IMR-90 (cell line): ENCODE measurements around the gene NEGR1. TPM values are rescaled to one million over a fixed set of nuclear protein-coding genes. Genes with fewer than 3 reads are reported as not detected.

ENCODE experiments used
- ATAC-seq: fragments of 200-7000 bp; cut with Tn5 transposase; 2 replicates; pipeline ENCODE4 v1.9.1; 2020; ENCODE audit warnings: low read depth, mild to moderate bottlenecking, moderate library complexity
- BruUV-seq: library from RNA; stranded (reverse); fragments of 400-500 nt; replicated peaks from 2 replicates; lab custom pipeline; 2021; lab: Mats Ljungman, UMichigan
- CTCF ChIA-PET: fragments of 300-600 bp; formaldehyde crosslinking; extraction: SDS; loops from one replicate; lab custom pipeline; 2021; ENCODE audit warnings: antibody characterized with exemption; lab: Yijun Ruan, JAX
- POLR2A ChIA-PET: fragments of 300-600 bp; sonication (Branson Sonifier 250); formaldehyde crosslinking; loops from one replicate; lab custom pipeline; 2022; ENCODE audit warnings: antibody characterized with exemption; ENCODE audit not compliant: unreplicated experiment; lab: Charles Lee
- DNase-seq: peaks from one replicate; pipeline ENCODE4 v3.0.0; 2013
- H2AFZ ChIP-seq: replicated peaks from 2 replicates; pipeline ENCODE3; 2013; ENCODE audit warnings: low read length, mild to moderate bottlenecking; ENCODE audit not compliant: poor library complexity
- H2AK5ac ChIP-seq: 2 replicates; pipeline ENCODE4 v1.6.1; 2013; ENCODE audit warnings: low read depth, low read length, inconsistent platforms
- H2AK9ac ChIP-seq: replicated peaks from 2 replicates; pipeline ENCODE3; 2013; ENCODE audit warnings: mild to moderate bottlenecking, low read depth, low read length, moderate library complexity; ENCODE audit not compliant: poor library complexity
- H2BK120ac ChIP-seq: 2 replicates; pipeline ENCODE4 v1.6.1; 2013; ENCODE audit warnings: low read depth, low read length, inconsistent platforms
- H2BK15ac ChIP-seq: 3 replicates; pipeline ENCODE4 v1.6.1; 2013; ENCODE audit warnings: low read depth, low read length, inconsistent platforms
- H2BK20ac ChIP-seq: 2 replicates; pipeline ENCODE4 v1.6.1; 2013; ENCODE audit warnings: low read depth, mild to moderate bottlenecking, inconsistent platforms, low read length, moderate library complexity
- H2BK5ac ChIP-seq: 2 replicates; pipeline ENCODE4 v1.6.1; 2013; ENCODE audit warnings: mild to moderate bottlenecking, low read depth, low read length, inconsistent platforms; ENCODE audit not compliant: poor library complexity, severe bottlenecking
- H3K14ac ChIP-seq: replicated peaks from 2 replicates; pipeline ENCODE4 v1.6.1; 2013; ENCODE audit warnings: low read depth, low read length, inconsistent platforms
- H3K18ac ChIP-seq: 2 replicates; pipeline ENCODE4 v1.6.1; 2013; ENCODE audit warnings: low read depth, low read length, control low read depth
- H3K23ac ChIP-seq: 2 replicates; pipeline ENCODE4 v1.6.1; 2013; ENCODE audit warnings: low read depth, low read length, inconsistent platforms
- H3K27ac ChIP-seq: 2 replicates; pipeline ENCODE4 v1.5.1; 2013; ENCODE audit warnings: mild to moderate bottlenecking, control low read depth, low read length; ENCODE audit not compliant: insufficient read depth
- H3K27me3 ChIP-seq: 2 replicates; pipeline ENCODE4 v1.6.1; 2013; ENCODE audit warnings: low read length; ENCODE audit not compliant: control insufficient read depth, insufficient read depth
- H3K36me3 ChIP-seq: 2 replicates; pipeline ENCODE4 v1.6.1; 2013; ENCODE audit warnings: low read length, mixed read lengths; ENCODE audit not compliant: control insufficient read depth, insufficient read depth
- H3K4ac ChIP-seq: 2 replicates; pipeline ENCODE4 v1.6.1; 2013; ENCODE audit warnings: low read depth, low read length, inconsistent platforms
- H3K4me1 ChIP-seq: 2 replicates; pipeline ENCODE4 v1.6.1; 2013; ENCODE audit warnings: low read length, mixed read lengths; ENCODE audit not compliant: control insufficient read depth, insufficient read depth
- H3K4me2 ChIP-seq: 2 replicates; pipeline ENCODE4 v1.6.1; 2013; ENCODE audit warnings: low read depth, mild to moderate bottlenecking, control low read depth, low read length, moderate library complexity
- H3K4me3 ChIP-seq: 2 replicates; pipeline ENCODE4 v1.5.1; 2013; ENCODE audit warnings: low read depth, mild to moderate bottlenecking, control low read depth, low read length, moderate library complexity; ENCODE audit not compliant: insufficient read depth
- H3K56ac ChIP-seq: 2 replicates; pipeline ENCODE4 v1.6.1; 2013; ENCODE audit warnings: low read length, inconsistent platforms; ENCODE audit not compliant: insufficient read depth; ENCODE audit errors: extremely low read depth
- H3K79me1 ChIP-seq, 2 experiments: 2 replicates each; pipeline ENCODE4 v1.6.1; 2013; ENCODE audit warnings: low read length in 2 of 2, inconsistent platforms in 1 of 2, low read depth in 1 of 2
- H3K9ac ChIP-seq: 2 replicates; pipeline ENCODE4 v1.6.1; 2013; ENCODE audit warnings: low read depth, low read length, control low read depth
- H3K9me1 ChIP-seq: 2 replicates; pipeline ENCODE4 v1.6.1; 2013; ENCODE audit warnings: low read length, inconsistent platforms; ENCODE audit not compliant: insufficient read depth
- H3K9me3 ChIP-seq: 2 replicates; pipeline ENCODE4 v1.6.1; 2013; ENCODE audit warnings: low read length; ENCODE audit not compliant: control insufficient read depth, insufficient read depth
- H4K20me1 ChIP-seq: 2 replicates; pipeline ENCODE4 v1.6.1; 2013; ENCODE audit warnings: low read length, inconsistent platforms; ENCODE audit not compliant: insufficient read depth
- H4K5ac ChIP-seq: 2 replicates; pipeline ENCODE4 v1.6.1; 2013; ENCODE audit warnings: mild to moderate bottlenecking, low read depth, low read length, control low read depth
- H4K8ac ChIP-seq, 2 experiments: 2 replicates each; pipeline ENCODE4 v1.6.1; 2013; ENCODE audit warnings: low read depth in 2 of 2, low read length in 2 of 2, control low read depth in 1 of 2, inconsistent platforms in 1 of 2
- H4K91ac ChIP-seq: 2 replicates; pipeline ENCODE4 v1.6.1; 2013; ENCODE audit warnings: low read depth, low read length, inconsistent platforms; ENCODE audit not compliant: insufficient read depth
- CEBPB ChIP-seq: IDR thresholded peaks from 2 replicates; pipeline ENCODE4 v1.6.1; 2012; ENCODE audit warnings: low read depth, low read length, improper control_type of control experiment
- CHD1 ChIP-seq: IDR thresholded peaks from 2 replicates; pipeline ENCODE4 v1.6.1; 2012; ENCODE audit warnings: low read depth, low read length, improper control_type of control experiment
- MAFK ChIP-seq: IDR thresholded peaks from 2 replicates; pipeline ENCODE4 v1.6.1; 2012; ENCODE audit warnings: low read depth, low read length, improper control_type of control experiment
- POLR2A ChIP-seq: IDR thresholded peaks from 2 replicates; pipeline ENCODE4 v1.6.1; 2012; ENCODE audit warnings: mild to moderate bottlenecking, low read depth, low read length
- RCOR1 ChIP-seq: IDR thresholded peaks from 2 replicates; pipeline ENCODE4 v1.6.1; 2012; ENCODE audit warnings: mild to moderate bottlenecking, low read length, improper control_type of control experiment; ENCODE audit not compliant: insufficient replicate concordance
- RFX5 ChIP-seq: IDR thresholded peaks from 2 replicates; pipeline ENCODE4 v1.8.0; 2012; ENCODE audit warnings: low read depth, mild to moderate bottlenecking, low read length, moderate library complexity
- SMC3 ChIP-seq: fragments of 150-350 bp; IDR thresholded peaks from 2 replicates; pipeline ENCODE4 v1.6.1; 2016; ENCODE audit warnings: low read depth, mild to moderate bottlenecking, antibody characterized with exemption, low read length, moderate library complexity
- dilution Hi-C: fragments of 300-500 bp; cut with HindIII; formaldehyde crosslinking; loops from one replicate; pipeline ENCODE4 v1.14.3; 2018; ENCODE audit warnings: low sequenced_read_pairs; ENCODE audit not compliant: unreplicated experiment
- in situ Hi-C: fragments of 300-500 bp; cut with MboI; formaldehyde crosslinking; loops from 3 replicates; pipeline ENCODE4 v1.14.3; 2019; ENCODE audit warnings: low sequenced_read_pairs, inconsistent platforms, mixed read lengths
- intact Hi-C: fragments of 100-400 bp; cut with micrococcal nuclease; formaldehyde crosslinking; loops from 2 replicates; pipeline ENCODE4 v1.10.0; 2022
- polyA plus RNA-seq, 3 experiments: library from polyadenylated mRNA; depleted of rRNA; stranded (reverse); fragments of >200 nt; gene quantifications; 2 replicates each; pipeline ENCODE4 v1.2.3, GENCODE V29; 2012; ENCODE audit warnings: low replicate concordance in 1 of 3
- total RNA-seq: library from RNA; depleted of rRNA; stranded (reverse); fragments of >200 nt; gene quantifications from 2 replicates; pipeline ENCODE4 v1.2.3, GENCODE V29; 2012
- TF ChIP-seq, protein P1 (sequence below): fragments of 150-350 bp; IDR thresholded peaks from 2 replicates; pipeline ENCODE4 v1.6.1; 2016; ENCODE audit warnings: low read depth, mild to moderate bottlenecking, low read length, moderate library complexity, borderline replicate concordance

Gene NEGR1
- total and polyA plus RNA-seq, 2 of the 4 experiments (the other 2 are of a cell fraction): 5.1 to 9.1 TPM

DNA sequence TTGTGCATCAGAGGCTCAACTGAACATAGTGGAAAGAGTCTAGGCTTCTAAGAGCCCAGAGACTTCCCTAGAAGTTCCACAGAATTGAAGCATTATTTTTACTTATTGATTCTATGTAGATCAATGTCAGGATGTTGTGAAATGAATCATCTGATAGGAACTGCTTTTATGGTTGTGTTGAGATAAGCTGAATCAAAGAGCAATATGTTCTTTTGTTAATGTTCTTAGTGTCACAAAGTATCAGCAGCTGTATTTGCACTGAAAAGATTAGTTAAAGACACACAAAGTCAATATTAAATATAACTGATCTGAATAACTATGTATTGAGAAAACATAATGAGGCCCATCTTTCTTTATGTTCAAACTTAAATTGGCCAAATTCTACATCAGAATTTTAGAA, 770.8 kb downstream of the NEGR1 start:
- H4K91ac ChIP-seq: no peak overlapping the region
- no peak for TF ChIP-seq CEBPB
- no peak for TF ChIP-seq RFX5
- no peak for TF ChIP-seq MAFK
- TF ChIP-seq, protein P1, sequence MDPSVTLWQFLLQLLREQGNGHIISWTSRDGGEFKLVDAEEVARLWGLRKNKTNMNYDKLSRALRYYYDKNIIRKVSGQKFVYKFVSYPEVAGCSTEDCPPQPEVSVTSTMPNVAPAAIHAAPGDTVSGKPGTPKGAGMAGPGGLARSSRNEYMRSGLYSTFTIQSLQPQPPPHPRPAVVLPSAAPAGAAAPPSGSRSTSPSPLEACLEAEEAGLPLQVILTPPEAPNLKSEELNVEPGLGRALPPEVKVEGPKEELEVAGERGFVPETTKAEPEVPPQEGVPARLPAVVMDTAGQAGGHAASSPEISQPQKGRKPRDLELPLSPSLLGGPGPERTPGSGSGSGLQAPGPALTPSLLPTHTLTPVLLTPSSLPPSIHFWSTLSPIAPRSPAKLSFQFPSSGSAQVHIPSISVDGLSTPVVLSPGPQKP: no peak
- no peak for TF ChIP-seq CHD1
- no peak for TF ChIP-seq SMC3
- TF ChIP-seq POLR2A: no peak
- TF ChIP-seq RCOR1: no peak
- H4K5ac ChIP-seq: no peak overlapping the region
- H3K14ac ChIP-seq: no peak overlapping the region
- H4K20me1 ChIP-seq: no peaks in the 10 kb centered on the region
- no peak overlapping the region for H2AFZ ChIP-seq
- intact Hi-C loops: no loop called here
- no peak overlapping the region for H2BK20ac ChIP-seq
- H2BK120ac ChIP-seq: no peak overlapping the region
- H3K56ac ChIP-seq: no peak overlapping the region
- H2AK5ac ChIP-seq: no peak overlapping the region
- ChIA-PET CTCF (no interaction called here), POLR2A (no interaction called here)
- no peaks in the 10 kb centered on the region for H3K36me3 ChIP-seq
- in situ Hi-C loops: no loop called here
- no TSS peak for BruUV-seq
- H2AK9ac ChIP-seq: no peak overlapping the region
- no peak overlapping the region for H3K9ac ChIP-seq
- H3K9me3 ChIP-seq: no peaks in the 10 kb centered on the region; the same call in 1 of the 2 replicates
- no peak overlapping the region for H3K4me3 ChIP-seq
- no peak overlapping the region for H3K4ac ChIP-seq
- H3K4me1 ChIP-seq: no peaks in the 10 kb centered on the region
- H3K27ac ChIP-seq: no peak overlapping the region
- dilution Hi-C loops: no loop called here
- no peak overlapping the region for H4K8ac ChIP-seq
- no peak overlapping the region for H3K23ac ChIP-seq
- no peaks in the 10 kb centered on the region for H3K27me3 ChIP-seq
- no peak overlapping the region for H2BK15ac ChIP-seq
- no peaks in the 10 kb centered on the region for H3K79me1 ChIP-seq
- H3K4me2 ChIP-seq: no peak overlapping the region
- no peak overlapping the region for H3K18ac ChIP-seq
- ATAC-seq: no peak
- H3K9me1 ChIP-seq: no peaks in the 10 kb centered on the region
- no peak for DNase-seq
- H2BK5ac ChIP-seq: no peak overlapping the region
